HL-60/S4 treated with phorbol 12-myristate 13-acetate at 8.2 ng/mL for 4 days and 3 days (cell line): ENCODE results near the gene ALCAM.

Experiments used
- in situ Hi-C: fragments of 300-500 bp; cut with MboI; formaldehyde crosslinking; loops from 2 replicates; pipeline ENCODE4 v1.15.0; 2022; ENCODE audit warnings: low sequenced_read_pairs

Gene ALCAM

GRCh38 chr3:105355408-105356061, 11.2 kb upstream of the ALCAM start:
- in situ Hi-C loops, result no loop called here

GRCh38 chr3:105356396-105356795, 10.3 kb upstream of the ALCAM start:
- in situ Hi-C loops, result no loop called here

DNA sequence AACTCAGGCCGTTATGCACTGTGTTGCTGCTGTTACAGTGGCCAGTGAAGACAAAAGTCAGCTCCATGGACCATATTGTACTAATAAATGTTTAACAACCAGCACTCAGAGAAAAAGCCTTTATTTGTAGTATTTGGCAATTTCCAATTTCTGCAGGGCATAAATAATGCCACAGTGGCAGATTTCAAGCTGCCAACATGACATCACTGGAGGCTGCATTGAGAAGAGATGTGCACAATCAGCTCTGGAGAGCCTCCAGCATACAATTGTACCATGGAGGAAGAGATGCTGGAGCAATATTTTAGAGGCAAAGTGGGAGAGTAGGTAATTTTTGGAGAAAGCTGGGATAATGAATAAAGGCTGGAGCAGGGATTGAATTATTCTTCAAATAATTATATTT, 9.7 kb upstream of the ALCAM start:
- in situ Hi-C loops, result no loop called here

DNA sequence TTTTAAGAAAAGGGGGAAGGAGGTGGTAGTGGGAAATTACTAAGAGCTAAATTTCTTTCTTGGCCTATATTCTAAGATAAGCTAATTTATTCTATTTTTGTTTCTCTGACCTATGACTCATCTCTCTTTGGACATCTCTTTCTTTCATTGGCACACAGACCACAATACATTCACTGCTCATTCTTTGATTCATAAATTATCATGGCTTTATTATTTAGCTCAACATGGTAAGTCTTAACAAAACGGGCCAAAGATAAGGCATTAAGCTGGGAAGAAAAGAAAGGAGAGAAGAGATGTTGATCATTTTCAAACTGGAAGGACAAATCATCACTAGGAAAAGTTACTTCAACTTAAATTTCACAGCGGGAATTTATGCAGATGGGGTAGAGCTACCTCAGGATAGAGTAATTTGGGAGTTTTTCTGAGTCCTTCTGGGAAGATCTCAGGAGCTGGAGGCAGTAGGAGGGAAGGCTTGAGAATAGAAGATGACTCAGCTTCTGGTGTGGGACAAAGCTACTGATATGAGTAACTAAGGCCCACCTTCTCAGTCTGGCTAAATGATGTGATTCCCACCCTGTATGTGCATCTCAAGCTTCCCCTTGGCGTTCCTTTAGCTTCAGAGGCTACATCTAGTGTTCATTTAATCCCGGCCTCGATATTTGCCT, 7.5 kb upstream of the ALCAM start:
- in situ Hi-C loops, result no loop called here

- in situ Hi-C loops, result no loop called here
Measured at GRCh38 chr3:105360003-105360402, 6.7 kb upstream of the ALCAM start.

DNA sequence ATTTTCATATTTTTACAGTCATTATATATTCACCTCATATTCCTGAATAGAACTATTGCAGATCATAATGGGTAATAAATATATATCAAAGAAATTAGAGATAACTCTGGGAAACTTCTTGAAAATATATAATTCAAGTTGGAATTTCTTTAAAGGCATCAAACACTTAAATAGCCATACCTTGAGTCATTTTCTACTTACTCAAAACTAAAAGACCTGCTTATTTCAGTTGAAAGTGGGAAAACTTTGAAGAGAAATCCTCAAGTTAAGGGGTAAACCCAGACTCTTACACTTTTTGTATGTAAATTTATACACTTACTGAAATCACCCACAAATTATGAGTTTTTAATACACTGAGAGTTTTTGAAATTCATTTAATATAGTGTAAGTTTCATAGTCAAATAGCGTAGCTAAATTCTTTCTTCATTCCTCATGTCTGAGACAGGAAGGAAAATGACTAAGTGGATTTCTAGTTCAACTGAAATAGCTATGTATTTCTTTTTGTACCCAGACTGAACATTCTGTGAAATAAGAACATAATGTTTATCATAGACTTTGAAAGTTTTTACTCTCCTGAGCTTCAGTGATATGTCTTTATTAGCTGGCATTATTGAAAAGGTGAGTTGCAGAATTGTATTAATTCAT, 4.6 kb upstream of the ALCAM start:
- in situ Hi-C loops, result no loop called here

- in situ Hi-C loops, result no loop called here
Measured at GRCh38 chr3:105364128-105364527, 2.6 kb upstream of the ALCAM start.

DNA sequence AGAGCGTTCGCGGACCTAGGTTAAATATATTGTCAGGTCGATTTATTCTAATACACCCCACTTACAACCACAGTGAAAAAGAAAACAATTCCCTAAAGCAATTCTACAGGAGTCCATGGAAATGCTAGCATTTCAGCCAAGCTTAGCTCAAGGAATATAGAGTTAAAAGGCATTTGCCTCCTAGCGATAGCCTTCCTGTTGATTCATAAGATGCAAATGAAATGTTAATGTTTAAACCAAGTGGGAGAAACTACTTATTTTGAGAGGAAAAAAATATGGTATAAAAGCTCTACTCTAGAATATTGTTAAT, 1.7 kb upstream of the ALCAM start:
- in situ Hi-C loops, result no loop called here

DNA sequence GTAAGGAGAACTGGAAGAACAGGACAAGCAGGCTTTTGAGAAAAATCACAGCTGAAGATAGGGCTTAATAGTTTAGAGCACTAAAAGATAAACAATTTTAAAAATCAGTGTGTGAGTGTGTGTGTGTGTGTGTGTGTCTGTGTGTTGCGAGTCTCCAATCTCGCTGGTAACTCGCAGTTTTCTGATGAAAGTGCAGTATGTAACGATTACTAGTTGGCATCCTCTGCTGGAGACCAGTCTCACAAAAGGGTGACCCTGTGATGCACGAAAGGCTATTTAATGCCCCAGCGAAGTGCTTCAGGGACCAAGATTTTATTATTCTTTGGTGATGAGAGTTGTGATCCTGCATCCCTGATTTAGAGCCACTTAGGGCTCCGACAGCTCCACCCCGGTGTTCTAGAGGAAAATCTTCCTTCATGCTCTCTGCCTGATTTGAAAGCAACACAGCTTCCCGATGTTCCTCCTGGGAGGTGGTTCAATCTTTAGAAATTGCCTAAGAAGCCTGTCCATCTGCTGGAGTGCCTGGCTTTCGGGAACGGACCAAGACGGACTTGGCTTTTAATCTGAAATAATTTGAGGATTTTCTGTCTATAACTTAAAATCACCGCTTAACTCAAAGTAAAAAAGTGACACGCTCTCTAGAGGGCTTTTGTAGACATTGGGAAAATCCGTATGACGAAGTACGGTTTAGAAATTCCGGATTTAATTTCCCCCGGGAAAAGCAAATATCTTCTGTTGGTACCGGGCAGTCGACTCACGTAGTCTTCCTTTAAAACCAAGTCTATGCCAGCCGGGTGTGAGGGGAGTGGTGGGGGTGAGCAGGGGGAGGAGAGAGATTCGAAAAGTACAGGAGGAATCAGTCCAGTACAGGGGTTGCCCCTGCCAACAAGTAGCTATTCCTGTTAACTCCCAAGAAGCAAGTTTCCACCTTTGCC, 1.1 kb upstream of the ALCAM start:
- in situ Hi-C loops, result no loop called here

- in situ Hi-C loops, result no loop called here
Measured at GRCh38 chr3:105367063-105367405, 325 bp downstream of the ALCAM start.

GRCh38 chr3:105367406-105368213, 901 bp downstream of the ALCAM start:
- in situ Hi-C loops, result no loop called here

DNA sequence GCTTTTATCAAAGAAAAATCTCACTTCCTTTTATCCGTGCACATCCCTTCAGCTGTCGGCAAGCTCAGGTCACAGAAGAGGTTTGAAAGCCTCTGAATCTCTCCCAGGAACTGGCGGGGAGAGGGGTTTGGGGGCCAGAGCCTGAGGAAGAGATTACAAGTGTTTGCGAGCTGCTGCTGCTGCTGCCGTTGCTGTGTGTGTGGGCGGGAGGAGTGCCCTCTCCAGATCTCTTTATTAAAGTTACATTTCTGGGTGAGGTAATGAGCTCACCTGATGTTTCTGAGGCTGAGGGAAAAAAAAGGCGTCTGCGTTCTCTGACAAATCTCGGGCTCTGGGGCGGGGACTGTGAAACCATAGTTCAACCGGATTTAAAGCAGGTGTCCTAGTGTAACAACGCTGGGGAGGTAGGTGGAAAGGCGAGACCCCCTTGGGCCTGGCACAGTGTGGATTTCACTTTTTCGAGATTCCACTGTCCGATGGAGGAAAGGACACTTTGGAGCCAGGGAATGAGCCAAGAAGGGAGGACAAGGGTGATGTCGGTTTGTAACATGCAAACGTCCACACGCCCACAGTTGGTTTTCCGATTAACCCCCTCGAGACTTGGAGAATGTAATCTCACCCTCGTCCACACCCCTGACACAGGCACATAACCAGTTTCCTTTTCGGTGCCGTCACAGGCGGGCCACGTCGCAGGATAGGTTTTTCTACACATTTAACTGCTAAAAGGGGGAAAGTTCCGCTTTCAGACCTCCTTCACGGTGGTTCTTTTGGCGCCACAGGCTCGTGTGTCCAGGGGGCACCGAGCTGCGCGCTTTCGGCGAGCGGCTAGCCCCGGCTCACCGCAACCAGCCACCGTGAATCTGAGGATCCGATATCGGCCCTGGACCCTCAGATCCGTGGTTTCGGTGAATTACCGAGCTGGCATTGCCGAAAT, 2.1 kb downstream of the ALCAM start:
- in situ Hi-C loops, result no loop called here

- in situ Hi-C loops, result no loop called here
Measured at GRCh38 chr3:105369500-105370371, 3.0 kb downstream of the ALCAM start.

- in situ Hi-C loops, result no loop called here
Measured at GRCh38 chr3:105373383-105373782, 6.7 kb downstream of the ALCAM start.

DNA sequence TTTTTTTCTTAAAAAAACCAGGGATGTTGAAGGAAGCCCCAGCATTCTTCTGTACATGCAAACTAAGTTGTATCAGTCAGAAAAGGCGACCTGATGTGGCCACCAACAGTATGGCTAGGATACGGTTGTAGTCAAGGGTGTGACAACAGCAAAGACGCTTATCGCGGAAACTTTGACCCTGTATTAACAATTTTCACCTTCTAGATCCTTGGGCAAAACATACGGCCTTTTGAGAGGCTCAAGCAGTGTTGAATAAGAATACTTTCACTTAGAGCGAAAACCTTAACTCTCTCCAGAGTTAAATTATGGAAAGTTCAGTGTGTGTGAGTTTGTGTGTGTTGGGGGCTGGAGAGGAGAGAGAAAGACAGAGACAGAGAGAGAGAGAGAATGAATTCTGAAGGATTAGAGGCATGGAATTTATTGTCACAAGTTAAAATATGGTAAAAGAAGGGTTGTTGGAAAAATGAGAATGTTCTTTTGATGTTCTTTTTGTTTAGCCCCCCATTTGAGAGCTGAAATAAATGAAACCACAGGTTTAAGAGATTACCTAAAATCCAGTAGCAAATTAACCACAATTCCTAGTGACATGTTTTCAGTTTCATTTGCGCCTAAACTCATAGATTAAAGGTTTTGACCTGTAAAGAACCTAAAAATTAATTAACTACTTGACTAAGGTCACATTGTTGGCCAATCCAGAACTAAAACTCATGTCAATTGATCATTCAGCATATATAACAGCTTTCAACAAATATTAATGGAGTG, 9.2 kb downstream of the ALCAM start:
- in situ Hi-C loops, result no loop called here

GRCh38 chr3:105377716-105378115, 11.0 kb downstream of the ALCAM start:
- in situ Hi-C loops, result no loop called here

DNA sequence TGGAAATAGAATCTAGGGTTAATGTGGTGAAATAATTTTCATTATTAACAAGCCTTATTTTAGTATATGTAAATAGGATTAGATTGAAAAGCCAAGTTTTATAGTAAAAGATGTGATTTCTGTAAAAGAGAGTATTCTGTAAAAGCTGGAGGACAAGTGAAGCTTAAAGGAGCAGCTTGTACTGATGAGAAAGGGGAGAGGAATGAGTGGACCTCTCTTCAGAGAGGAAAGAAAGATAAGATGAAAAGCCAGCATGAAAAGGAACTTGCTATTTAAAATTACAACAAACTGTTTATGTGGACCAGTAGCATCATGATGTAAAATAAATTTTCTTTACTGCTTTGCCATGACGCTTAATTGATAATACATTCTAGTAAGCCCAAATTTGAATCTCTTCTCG, 18.5 kb downstream of the ALCAM start:
- in situ Hi-C loops, result no loop called here
